H1 (cell line): ENCODE results near the gene SH2D1A. TPM values are rescaled to one million over a fixed set of nuclear protein-coding genes. Genes with fewer than 3 reads are reported as not detected.

ENCODE experiments used
- TEAD4 ChIP-seq: IDR thresholded peaks from 2 replicates; pipeline ENCODE4 v1.6.1; 2012; ENCODE audit warnings: low read depth, low read length, inconsistent platforms, mixed read lengths
- polyA plus RNA-seq, 7 experiments: library from polyadenylated mRNA; depleted of rRNA in 3 of 7; stranded (reverse) in 5 of 7; unstranded in 2 of 7; fragments of >200 nt in 5 of 7; fragments of 200-250 nt in 2 of 7; gene quantifications; 1 replicate in 5 of 7; 2 replicates in 1 of 7; 4 replicates in 1 of 7; pipeline versions ENCODE4 v1.2.1 to v1.2.3, GENCODE V29; 2011 to 2013; ENCODE audit warnings: missing spikeins in 2 of 7, mixed read lengths in 2 of 7
- total RNA-seq: library from RNA; stranded (reverse); fragmentation: NEBNext Ultra II Directional; extraction: Animal tissue kit (Norgen Biotek cat#: 25700); gene quantifications from 2 replicates; pipeline ENCODE4 v1.2.1, GENCODE V29; 2021

The SH2D1A gene
- total and polyA plus RNA-seq, 2 of the 8 experiments (the other 6 are each of a cell fraction or from before 2014, with no cell fraction given) = not detected

DNA sequence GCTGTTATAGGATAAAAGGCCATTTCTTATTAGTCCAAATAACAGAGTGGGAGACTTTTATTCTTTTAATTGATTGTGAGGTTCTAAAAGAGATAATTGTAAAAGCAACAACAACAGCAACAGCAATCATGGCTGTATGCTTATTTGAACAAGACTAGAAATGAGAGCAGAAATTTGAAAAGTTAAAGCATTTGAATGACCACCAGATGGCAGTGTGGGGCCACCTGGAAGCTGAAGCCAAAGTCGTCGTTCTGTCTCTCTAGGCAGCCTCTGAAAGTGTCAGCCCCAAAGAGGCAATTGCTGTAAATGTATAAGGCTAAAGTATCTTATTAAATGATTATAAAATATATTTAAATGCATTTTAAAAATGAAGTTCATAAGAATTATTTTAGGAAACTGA lies 42.2 kb downstream of the SH2D1A start (continued):
- no peak for TF ChIP-seq TEAD4
